HEK293 (cell line): Measurements from ENCODE around the gene HES7.
A peak's percentile ranks its signal among the peaks of the same experiment; 100 is the strongest.
"Not testable (repeated sequence)": the region's sequence is repeated elsewhere in the genome, so short reads cannot be mapped to it uniquely, and the experiment has no call there.

Experiments used
- CTCF ChIA-PET: fragments of 350-600 bp; formaldehyde crosslinking; extraction: SDS; loops from one replicate; lab custom pipeline; 2021; ENCODE audit warnings: antibody characterized with exemption; lab: Yijun Ruan, JAX
- POLR2A ChIA-PET: fragments of 300-600 bp; formaldehyde crosslinking; extraction: SDS; loops from one replicate; lab custom pipeline; 2020; ENCODE audit warnings: antibody characterized with exemption, inconsistent platforms; lab: Yijun Ruan, JAX
- H3K27ac ChIP-seq: fragments of 200-500 bp; sonication (Bioruptor generic); 2 replicates; pipeline ENCODE4 v1.5.1; 2014; ENCODE audit warnings: low read depth, low read length, control low read depth, inconsistent platforms; ENCODE audit errors: extremely low read depth
- H3K36me3 ChIP-seq, 2 experiments: fragments of 200-500 bp in 1 of 2; sonication (Bioruptor generic) in 1 of 2; 1 replicate in 1 of 2; 2 replicates in 1 of 2; pipeline ENCODE4 v1.5.1; 2014 to 2017; ENCODE audit warnings: inconsistent platforms in 2 of 2, low read length in 2 of 2; ENCODE audit not compliant: control insufficient read depth in 2 of 2, insufficient read depth in 1 of 2
- H3K4me1 ChIP-seq: fragments of 200-500 bp; sonication (Bioruptor generic); 2 replicates; pipeline ENCODE4 v1.5.1; 2014; ENCODE audit warnings: mild to moderate bottlenecking, low read length, inconsistent platforms; ENCODE audit not compliant: control insufficient read depth, insufficient read depth
- H3K4me3 ChIP-seq: 2 replicates; pipeline ENCODE4 v1.5.1; 2011; ENCODE audit warnings: low read depth, mild to moderate bottlenecking, control low read depth, low read length, moderate library complexity
- H3K9me3 ChIP-seq: fragments of 200-500 bp; sonication (Bioruptor generic); 2 replicates; pipeline ENCODE4 v1.5.1; 2014; ENCODE audit warnings: low read depth, low read length, inconsistent platforms; ENCODE audit not compliant: control insufficient read depth, insufficient read depth
- EGR2 ChIP-seq: fragments of 450-650 bp; formaldehyde crosslinking; IDR thresholded peaks from 2 replicates; pipeline ENCODE4 v1.5.1; 2016; ENCODE audit warnings: low read depth, missing biosample characterization, missing genetic modification characterization
- KLF1 ChIP-seq: fragments of 450-650 bp; formaldehyde crosslinking; IDR thresholded peaks from 2 replicates; pipeline ENCODE4 v1.5.1; 2016; ENCODE audit warnings: missing biosample characterization, missing genetic modification characterization
- RBAK ChIP-seq: fragments of 450-650 bp; formaldehyde crosslinking; IDR thresholded peaks from 2 replicates; pipeline ENCODE4 v1.5.1; 2016; ENCODE audit warnings: missing biosample characterization, missing genetic modification characterization
- SETDB1 ChIP-seq: IDR thresholded peaks from one replicate; pipeline ENCODE4 v1.6.1; 2017; ENCODE audit warnings: mild to moderate bottlenecking, low read length, moderate library complexity, mixed read lengths; ENCODE audit not compliant: insufficient read length
- SP3 ChIP-seq: fragments of 450-650 bp; formaldehyde crosslinking; IDR thresholded peaks from 2 replicates; pipeline ENCODE4 v1.5.1; 2016; ENCODE audit warnings: missing biosample characterization, missing genetic modification characterization
- WT1 ChIP-seq: fragments of 450-650 bp; formaldehyde crosslinking; IDR thresholded peaks from 2 replicates; pipeline ENCODE4 v1.5.1; 2016; ENCODE audit warnings: missing biosample characterization, missing genetic modification characterization
- YY1 ChIP-seq: fragments of 450-650 bp; formaldehyde crosslinking; IDR thresholded peaks from 2 replicates; pipeline ENCODE4 v1.5.1; 2018; ENCODE audit warnings: missing biosample characterization, missing genetic modification characterization
- ZFHX2 ChIP-seq: fragments of 450-650 bp; formaldehyde crosslinking; conservative IDR thresholded peaks from 2 replicates; pipeline ENCODE4 v1.5.1; 2016; ENCODE audit warnings: missing biosample characterization, missing genetic modification characterization
- ZFP37 ChIP-seq: fragments of 450-650 bp; formaldehyde crosslinking; IDR thresholded peaks from 2 replicates; pipeline ENCODE4 v1.5.1; 2016; ENCODE audit warnings: missing biosample characterization, missing genetic modification characterization
- ZIC2 ChIP-seq: fragments of 450-650 bp; formaldehyde crosslinking; IDR thresholded peaks from 2 replicates; pipeline ENCODE4 v1.5.1; 2016; ENCODE audit warnings: missing biosample characterization, missing genetic modification characterization
- ZNF157 ChIP-seq: fragments of 450-650 bp; formaldehyde crosslinking; IDR thresholded peaks from 2 replicates; pipeline ENCODE4 v1.5.1; 2016; ENCODE audit warnings: missing biosample characterization, missing genetic modification characterization
- ZNF174 ChIP-seq: fragments of 450-650 bp; formaldehyde crosslinking; IDR thresholded peaks from 2 replicates; pipeline ENCODE4 v1.5.0; 2017; ENCODE audit warnings: missing biosample characterization, mild to moderate bottlenecking, missing genetic modification characterization
- ZNF202 ChIP-seq: fragments of 450-650 bp; formaldehyde crosslinking; IDR thresholded peaks from 2 replicates; pipeline ENCODE4 v1.5.1; 2016; ENCODE audit warnings: missing biosample characterization, missing genetic modification characterization, borderline replicate concordance
- ZNF221 ChIP-seq: fragments of 450-650 bp; formaldehyde crosslinking; IDR thresholded peaks from 2 replicates; pipeline ENCODE4 v1.5.1; 2017; ENCODE audit warnings: missing biosample characterization, missing genetic modification characterization, borderline replicate concordance
- ZNF350 ChIP-seq: fragments of 450-650 bp; formaldehyde crosslinking; IDR thresholded peaks from 2 replicates; pipeline ENCODE4 v1.5.0; 2017; ENCODE audit warnings: missing biosample characterization, mild to moderate bottlenecking, missing genetic modification characterization
- ZNF37A ChIP-seq: fragments of 450-650 bp; IDR thresholded peaks from 2 replicates; pipeline ENCODE4 v1.5.1; 2018; ENCODE audit warnings: missing biosample characterization, missing genetic modification characterization
- ZNF404 ChIP-seq: fragments of 450-650 bp; formaldehyde crosslinking; IDR thresholded peaks from 2 replicates; pipeline ENCODE4 v1.5.1; 2017; ENCODE audit warnings: missing biosample characterization, missing genetic modification characterization
- ZNF548 ChIP-seq: fragments of 450-650 bp; formaldehyde crosslinking; IDR thresholded peaks from 2 replicates; pipeline ENCODE4 v1.5.1; 2016; ENCODE audit warnings: missing biosample characterization, missing genetic modification characterization
- ZNF600 ChIP-seq: fragments of 450-650 bp; formaldehyde crosslinking; IDR thresholded peaks from 2 replicates; pipeline ENCODE4 v1.5.1; 2016; ENCODE audit warnings: missing biosample characterization, missing genetic modification characterization
- ZNF629 ChIP-seq: fragments of 450-650 bp; formaldehyde crosslinking; IDR thresholded peaks from 2 replicates; pipeline ENCODE4 v1.5.1; 2017; ENCODE audit warnings: missing biosample characterization, missing genetic modification characterization
- ZNF747 ChIP-seq: fragments of 450-650 bp; formaldehyde crosslinking; IDR thresholded peaks from 2 replicates; pipeline ENCODE4 v1.5.1; 2016; ENCODE audit warnings: missing biosample characterization, missing genetic modification characterization
- ZNF785 ChIP-seq: fragments of 450-650 bp; formaldehyde crosslinking; IDR thresholded peaks from 2 replicates; pipeline ENCODE4 v1.5.1; 2016; ENCODE audit warnings: missing biosample characterization, missing genetic modification characterization
- TF ChIP-seq, protein P1 (sequence below): fragments of 450-650 bp; formaldehyde crosslinking; IDR thresholded peaks from 2 replicates; pipeline ENCODE4 v1.5.0; 2017; ENCODE audit warnings: missing biosample characterization, missing genetic modification characterization, borderline replicate concordance
- TF ChIP-seq, protein P2 (sequence below): IDR thresholded peaks from 2 replicates; pipeline ENCODE4 v1.6.1; 2011; ENCODE audit warnings: mild to moderate bottlenecking, low read depth, low read length, borderline replicate concordance
- TF ChIP-seq, protein P3 (sequence below): fragments of 450-650 bp; formaldehyde crosslinking; IDR thresholded peaks from 2 replicates; pipeline ENCODE4 v1.5.1; 2016; ENCODE audit warnings: missing biosample characterization, missing genetic modification characterization

The HES7 gene

DNA sequence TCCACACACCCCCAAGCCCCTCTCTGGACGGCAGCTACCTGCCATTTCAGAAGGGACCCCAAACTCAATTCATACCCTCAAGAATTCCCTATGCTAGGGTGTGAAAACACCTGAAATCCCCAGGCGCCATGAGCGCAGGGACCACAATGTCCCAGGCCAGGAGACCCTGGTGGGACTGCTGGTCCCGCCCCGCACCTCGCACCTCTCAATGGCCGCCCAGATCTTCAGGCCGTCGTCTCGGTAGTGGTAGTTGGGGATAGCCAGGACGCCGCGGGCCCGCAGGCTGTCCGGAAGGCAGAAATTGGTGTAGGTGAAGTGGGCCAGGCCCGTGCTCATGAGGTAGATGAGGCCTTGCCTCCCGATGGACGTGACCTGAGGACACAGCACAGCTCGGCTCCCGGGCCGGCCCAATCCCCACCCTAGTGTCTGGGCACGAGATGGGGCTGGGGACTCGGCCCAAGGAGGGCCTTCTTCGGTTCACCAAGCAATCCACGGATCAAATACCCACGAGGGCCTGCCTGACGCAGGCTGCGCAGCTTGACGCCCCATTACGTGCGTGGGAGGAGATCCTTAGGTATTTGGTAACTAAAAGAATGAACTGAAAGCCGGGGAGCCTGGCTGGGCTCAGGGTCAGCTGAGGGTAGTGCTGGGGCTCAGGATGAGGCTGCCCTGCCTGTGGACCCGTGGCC lies 14.8 kb downstream of the HES7 start:
- Histone ChIP-seq H3K27ac (no peak overlapping the region), H3K4me3 (no peak overlapping the region), H3K4me1 (no peaks in the 10 kb centered on the region), H3K36me3 (no peaks in the 10 kb centered on the region), H3K9me3 (no peaks in the 10 kb centered on the region)
- ChIA-PET CTCF (interaction anchor here (0.5 to 16.9 kb wide), 11 partner anchors 8 to 232 kb away, joined by 3 to 561 read pairs (median 5); partner anchors contain the start of genes ALOX12B and ALOXE3), POLR2A (interaction anchor here (0.5 kb wide), 2 partner anchors 10 to 49 kb away, joined by 3 to 4 read pairs; no protein-coding TSS in a partner anchor)
- no peak for TF ChIP-seq KLF1 (tag by site-specific recombination)
- TF ChIP-seq, protein P1, sequence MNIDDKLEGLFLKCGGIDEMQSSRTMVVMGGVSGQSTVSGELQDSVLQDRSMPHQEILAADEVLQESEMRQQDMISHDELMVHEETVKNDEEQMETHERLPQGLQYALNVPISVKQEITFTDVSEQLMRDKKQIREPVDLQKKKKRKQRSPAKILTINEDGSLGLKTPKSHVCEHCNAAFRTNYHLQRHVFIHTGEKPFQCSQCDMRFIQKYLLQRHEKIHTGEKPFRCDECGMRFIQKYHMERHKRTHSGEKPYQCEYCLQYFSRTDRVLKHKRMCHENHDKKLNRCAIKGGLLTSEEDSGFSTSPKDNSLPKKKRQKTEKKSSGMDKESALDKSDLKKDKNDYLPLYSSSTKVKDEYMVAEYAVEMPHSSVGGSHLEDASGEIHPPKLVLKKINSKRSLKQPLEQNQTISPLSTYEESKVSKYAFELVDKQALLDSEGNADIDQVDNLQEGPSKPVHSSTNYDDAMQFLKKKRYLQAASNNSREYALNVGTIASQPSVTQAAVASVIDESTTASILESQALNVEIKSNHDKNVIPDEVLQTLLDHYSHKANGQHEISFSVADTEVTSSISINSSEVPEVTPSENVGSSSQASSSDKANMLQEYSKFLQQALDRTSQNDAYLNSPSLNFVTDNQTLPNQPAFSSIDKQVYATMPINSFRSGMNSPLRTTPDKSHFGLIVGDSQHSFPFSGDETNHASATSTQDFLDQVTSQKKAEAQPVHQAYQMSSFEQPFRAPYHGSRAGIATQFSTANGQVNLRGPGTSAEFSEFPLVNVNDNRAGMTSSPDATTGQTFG (tag by site-specific recombination) = no peak
- TF ChIP-seq ZFP37 (tag by site-specific recombination) = no peak
- TF ChIP-seq, protein P2, sequence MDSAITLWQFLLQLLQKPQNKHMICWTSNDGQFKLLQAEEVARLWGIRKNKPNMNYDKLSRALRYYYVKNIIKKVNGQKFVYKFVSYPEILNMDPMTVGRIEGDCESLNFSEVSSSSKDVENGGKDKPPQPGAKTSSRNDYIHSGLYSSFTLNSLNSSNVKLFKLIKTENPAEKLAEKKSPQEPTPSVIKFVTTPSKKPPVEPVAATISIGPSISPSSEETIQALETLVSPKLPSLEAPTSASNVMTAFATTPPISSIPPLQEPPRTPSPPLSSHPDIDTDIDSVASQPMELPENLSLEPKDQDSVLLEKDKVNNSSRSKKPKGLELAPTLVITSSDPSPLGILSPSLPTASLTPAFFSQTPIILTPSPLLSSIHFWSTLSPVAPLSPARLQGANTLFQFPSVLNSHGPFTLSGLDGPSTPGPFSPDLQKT = no peak
- no peak for TF ChIP-seq RBAK (tag by site-specific recombination)
- TF ChIP-seq ZNF221 (tag by site-specific recombination) = no peak
- TF ChIP-seq, protein P3, sequence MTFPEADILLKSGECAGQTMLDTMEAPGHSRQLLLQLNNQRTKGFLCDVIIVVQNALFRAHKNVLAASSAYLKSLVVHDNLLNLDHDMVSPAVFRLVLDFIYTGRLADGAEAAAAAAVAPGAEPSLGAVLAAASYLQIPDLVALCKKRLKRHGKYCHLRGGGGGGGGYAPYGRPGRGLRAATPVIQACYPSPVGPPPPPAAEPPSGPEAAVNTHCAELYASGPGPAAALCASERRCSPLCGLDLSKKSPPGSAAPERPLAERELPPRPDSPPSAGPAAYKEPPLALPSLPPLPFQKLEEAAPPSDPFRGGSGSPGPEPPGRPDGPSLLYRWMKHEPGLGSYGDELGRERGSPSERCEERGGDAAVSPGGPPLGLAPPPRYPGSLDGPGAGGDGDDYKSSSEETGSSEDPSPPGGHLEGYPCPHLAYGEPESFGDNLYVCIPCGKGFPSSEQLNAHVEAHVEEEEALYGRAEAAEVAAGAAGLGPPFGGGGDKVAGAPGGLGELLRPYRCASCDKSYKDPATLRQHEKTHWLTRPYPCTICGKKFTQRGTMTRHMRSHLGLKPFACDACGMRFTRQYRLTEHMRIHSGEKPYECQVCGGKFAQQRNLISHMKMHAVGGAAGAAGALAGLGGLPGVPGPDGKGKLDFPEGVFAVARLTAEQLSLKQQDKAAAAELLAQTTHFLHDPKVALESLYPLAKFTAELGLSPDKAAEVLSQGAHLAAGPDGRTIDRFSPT (tag by site-specific recombination) = no peak
- no peak for TF ChIP-seq ZNF202 (tag by site-specific recombination)
- TF ChIP-seq ZNF747 (tag by site-specific recombination) = no peak
- TF ChIP-seq SETDB1 = no peak
- TF ChIP-seq ZNF629 (tag by site-specific recombination) = no peak
- no peak for TF ChIP-seq WT1 (tag by site-specific recombination)
- no peak for TF ChIP-seq ZNF404 (tag by site-specific recombination)
- no peak for TF ChIP-seq ZNF548 (tag by site-specific recombination)

DNA sequence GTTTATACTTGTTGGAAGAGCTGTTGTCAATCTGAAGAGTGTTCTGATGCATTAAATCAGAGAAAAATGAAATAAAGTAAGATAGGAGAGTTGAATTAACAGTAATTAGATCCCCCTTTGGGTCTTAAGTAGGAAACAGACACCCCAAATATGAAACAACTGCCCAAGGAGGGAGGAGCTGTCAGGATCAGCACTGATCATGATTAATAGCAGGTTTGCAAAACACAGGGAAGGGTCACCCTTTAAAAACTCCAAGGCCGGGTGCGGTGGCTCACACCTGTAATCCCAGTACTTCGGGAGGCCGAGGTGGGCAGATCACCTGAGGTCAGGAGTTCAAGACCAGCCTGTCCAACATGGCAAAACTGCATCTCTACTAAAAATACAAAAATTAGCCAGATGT lies 16.9 kb downstream of the HES7 start:
- H3K9me3 ChIP-seq, POLR2A ChIA-PET, H3K36me3 ChIP-seq, H3K4me1 ChIP-seq, H3K27ac ChIP-seq, H3K4me3 ChIP-seq: not testable (repeated sequence)
- CTCF ChIA-PET = interaction anchor here (0.7 to 16.9 kb wide), 7 partner anchors 9 to 496 kb away, joined by 3 to 561 read pairs (median 5); partner anchors contain the start of genes ALOX12B and ALOXE3

GRCh38 chr17:8105957-8106398 lies 17.9 kb downstream of the HES7 start:
- H3K36me3 ChIP-seq = no peaks in the 10 kb centered on the region
- TF ChIP-seq SP3 (tag by site-specific recombination) (no peak), ZNF785 (tag by site-specific recombination) (0 out of 2 replicates have a peak, but pooled peaks have one; percentile 20), ZNF600 (tag by site-specific recombination) (0 out of 2 replicates have a peak, but pooled peaks have one; percentile 27), ZNF350 (tag by site-specific recombination) (no peak), ZIC2 (tag by site-specific recombination) (0 out of 2 replicates have a peak, but pooled peaks have one; percentile 18), ZNF37A (tag by site-specific recombination) (no peak), EGR2 (tag by site-specific recombination) (0 out of 2 replicates have a peak, but pooled peaks have one; percentile 9), ZFHX2 (tag by site-specific recombination) (peak; percentile 68), ZNF174 (tag by site-specific recombination) (no peak), ZNF157 (no peak), YY1 (tag by site-specific recombination) (no peak), KLF1 (tag by site-specific recombination) (peak; percentile 75)
- no peak overlapping the region for H3K4me3 ChIP-seq
- no peaks in the 10 kb centered on the region for H3K9me3 ChIP-seq
- no peaks in the 10 kb centered on the region for H3K4me1 ChIP-seq
- H3K27ac ChIP-seq = no peak overlapping the region
- POLR2A ChIA-PET = interaction anchor here (1.6 kb wide), 1 partner anchor 13 kb away, joined by 6 read pairs; no protein-coding TSS in a partner anchor
- CTCF ChIA-PET = interaction anchor here (0.9 to 16.9 kb wide), 6 partner anchors 10 to 45 kb away, joined by 3 to 561 read pairs (median 34); partner anchors contain the start of genes ALOX12B and ALOXE3
